Esophagus (tissue), 2 donors: ENCODE results near the gene COL11A2. TPM values are rescaled to one million over a fixed set of nuclear protein-coding genes. Genes with fewer than 3 reads are reported as not detected.

Source experiments
- H3K27ac ChIP-seq, 2 donors: one replicate each; pipeline ENCODE4 v1.5.1; 2013; ENCODE audit warnings: low read depth in 2 of 2, mild to moderate bottlenecking in 2 of 2, inconsistent platforms in 1 of 2, low read length in 1 of 2, moderate library complexity in 1 of 2
- H3K27me3 ChIP-seq, 2 donors: one replicate each; pipeline ENCODE4 v1.6.1; 2013; ENCODE audit warnings: low read length in 2 of 2, control low read depth in 1 of 2, mild to moderate bottlenecking in 1 of 2; ENCODE audit not compliant: insufficient read depth in 2 of 2, control insufficient read depth in 1 of 2
- H3K36me3 ChIP-seq, 2 donors: one replicate each; pipeline ENCODE4 v1.6.1; 2013; ENCODE audit warnings: low read length in 1 of 2; ENCODE audit not compliant: control insufficient read depth in 2 of 2, insufficient read depth in 2 of 2
- H3K4me1 ChIP-seq, 2 donors: one replicate each; pipeline ENCODE4 v1.6.1; 2013; ENCODE audit warnings: low read length in 1 of 2; ENCODE audit not compliant: control insufficient read depth in 2 of 2, insufficient read depth in 2 of 2
- H3K4me3 ChIP-seq, 2 donors: one replicate each; pipeline ENCODE4 v1.5.1; 2013; ENCODE audit warnings: low read length in 2 of 2, mild to moderate bottlenecking in 2 of 2, low read depth in 1 of 2, moderate library complexity in 1 of 2
- H3K9me3 ChIP-seq, 2 donors: one replicate each; pipeline ENCODE4 v1.6.1; 2013; ENCODE audit warnings: mild to moderate bottlenecking in 2 of 2, low read depth in 1 of 2, low read length in 1 of 2, moderate library complexity in 1 of 2; ENCODE audit not compliant: control insufficient read depth in 2 of 2, insufficient read depth in 1 of 2
- WGBS, 2 donors: extraction: QIAGEN DNeasy Blood & Tissue Kit; methylation state at CpG; one replicate each; pipeline ENCODE4 v1.1.7; 2013; 5-methylcytosine and 5-hydroxymethylcytosine counted together
- polyA plus RNA-seq, 2 donors: library from polyadenylated mRNA; stranded (reverse); fragments of 200-250 nt; gene quantifications; one replicate each; pipeline ENCODE4 v1.2.3, GENCODE V29; 2013
- donor health status: healthy with polysubstance abuse.
- donor health status: Bipolar disorder and iron deficiency.

Gene COL11A2
- polyA plus RNA-seq, 2 donors: 0.38 to 1.3 TPM

- Histone ChIP-seq H3K36me3 (no peaks in the 10 kb centered on the region), H3K4me1 (peaks cover 0 to 5% of the 10 kb centered on the region in 2 donors), H3K27me3 (no peaks in the 10 kb centered on the region), H3K9me3 (no peaks in the 10 kb centered on the region), H3K4me3 (no peak overlapping the region), H3K27ac (no peak overlapping the region)
- WGBS, 2 donors: 62 to 70% methylated on average over 11 of the region's 11 CpGs
Measured at GRCh38 chr6:33173535-33174180, 18.6 kb downstream of the COL11A2 start.

GRCh38 chr6:33172688-33173534, 19.4 kb downstream of the COL11A2 start:
- WGBS, 2 donors: 57 to 58% methylated on average over 16 of the region's 16 CpGs
- H3K4me1 ChIP-seq: peaks cover 0 to 5% of the 10 kb centered on the region in 2 donors
- H3K27ac ChIP-seq: no peak overlapping the region
- H3K4me3 ChIP-seq: no peak overlapping the region
- no peaks in the 10 kb centered on the region for H3K9me3 ChIP-seq
- no peaks in the 10 kb centered on the region for H3K36me3 ChIP-seq
- H3K27me3 ChIP-seq: no peaks in the 10 kb centered on the region

GRCh38 chr6:33171880-33172687, 20.2 kb downstream of the COL11A2 start:
- H3K27ac ChIP-seq: no peak overlapping the region
- H3K27me3 ChIP-seq: no peaks in the 10 kb centered on the region
- H3K4me1 ChIP-seq: peaks cover 0 to 3% of the 10 kb centered on the region in 2 donors
- no peaks in the 10 kb centered on the region for H3K9me3 ChIP-seq
- WGBS, 2 donors: 62 to 63% methylated on average over 8 of the region's 8 CpGs
- H3K4me3 ChIP-seq: no peak overlapping the region
- no peaks in the 10 kb centered on the region for H3K36me3 ChIP-seq

- Histone ChIP-seq H3K4me3 (no peak overlapping the region), H3K27ac (no peak overlapping the region), H3K4me1 (peaks cover 0 to 3% of the 10 kb centered on the region in 2 donors), H3K27me3 (no peaks in the 10 kb centered on the region), H3K36me3 (no peaks in the 10 kb centered on the region), H3K9me3 (no peaks in the 10 kb centered on the region)
- WGBS, 2 donors: 82 to 84% methylated on average over 11 of the region's 11 CpGs
Measured at GRCh38 chr6:33171016-33171879, 21.0 kb downstream of the COL11A2 start.

- peaks cover 0 to 3% of the 10 kb centered on the region in 2 donors for H3K4me1 ChIP-seq
- 83% methylated on average over 8 to 9 of the region's 9 CpGs for WGBS, 2 donors
- no peaks in the 10 kb centered on the region for H3K9me3 ChIP-seq
- H3K4me3 ChIP-seq: no peak overlapping the region
- H3K27me3 ChIP-seq: no peaks in the 10 kb centered on the region
- H3K36me3 ChIP-seq: no peaks in the 10 kb centered on the region
- H3K27ac ChIP-seq: no peak overlapping the region
Measured at GRCh38 chr6:33170176-33171015, 21.9 kb downstream of the COL11A2 start.

GRCh38 chr6:33169291-33170175, 22.7 kb downstream of the COL11A2 start:
- H3K4me3 ChIP-seq: no peak overlapping the region
- H3K4me1 ChIP-seq: peaks cover 0 to 3% of the 10 kb centered on the region in 2 donors
- 94 to 95% methylated on average over 10 of the region's 10 CpGs for WGBS, 2 donors
- H3K27me3 ChIP-seq: no peaks in the 10 kb centered on the region
- no peak overlapping the region for H3K27ac ChIP-seq
- no peaks in the 10 kb centered on the region for H3K36me3 ChIP-seq
- H3K9me3 ChIP-seq: no peaks in the 10 kb centered on the region

- 68 to 84% methylated on average over 5 of the region's 5 CpGs for WGBS, 2 donors
Measured at GRCh38 chr6:33168639-33169038, 23.6 kb downstream of the COL11A2 start.

GRCh38 chr6:33168284-33168601, 24.0 kb downstream of the COL11A2 start:
- peaks cover 0 to 4% of the 10 kb centered on the region in 2 donors for H3K4me1 ChIP-seq
- no peak overlapping the region for H3K4me3 ChIP-seq
- no peaks in the 10 kb centered on the region for H3K27me3 ChIP-seq
- WGBS, 2 donors: 74 to 79% methylated on average over 6 of the region's 6 CpGs
- H3K9me3 ChIP-seq: no peaks in the 10 kb centered on the region
- H3K36me3 ChIP-seq: no peaks in the 10 kb centered on the region
- H3K27ac ChIP-seq: no peak overlapping the region

More at GRCh38 chr6:33168639-33169038, 23.6 kb downstream of the COL11A2 start:
- H3K27ac ChIP-seq: no peak overlapping the region
- no peak overlapping the region for H3K4me3 ChIP-seq
- peaks cover 0 to 3% of the 10 kb centered on the region in 2 donors for H3K4me1 ChIP-seq
- no peaks in the 10 kb centered on the region for H3K36me3 ChIP-seq
- H3K9me3 ChIP-seq: no peaks in the 10 kb centered on the region
- no peaks in the 10 kb centered on the region for H3K27me3 ChIP-seq
